ENCODE data around the gene KIF20B. TPM values are rescaled to one million over a fixed set of nuclear protein-coding genes. Genes with fewer than 3 reads are reported as not detected.

Gene KIF20B
- total RNA-seq, 1 donor from 2014 or later = 14.2 TPM

Other genes starting within 250 kb of the KIF20B start
- 0.66 and 1.3 TPM in 2 replicates for gene SLC16A12, start 166.0 kb upstream of the KIF20B start, total RNA-seq
- 5.5 and 7.9 TPM in 2 replicates for gene PANK1, start 56.3 kb upstream of the KIF20B start, total RNA-seq

Data from pulmonary artery endothelial cell (primary cell).